DND-41 (cell line): ENCODE measurements around the gene MBD4.

Experiments
- ATAC-seq: fragments of 200-7000 bp; cut with Tn5 transposase; 3 replicates; pipeline ENCODE4 v1.9.1; 2021; ENCODE audit warnings: low read depth; ENCODE audit not compliant: insufficient read depth
- DNase-seq: peaks from one replicate; pipeline ENCODE4 v3.0.0-alpha.2; 2020
- H2AFZ ChIP-seq: 2 replicates; pipeline ENCODE4 v1.6.0; 2012; ENCODE audit warnings: low read depth, low read length
- H3K27ac ChIP-seq: 2 replicates; pipeline ENCODE4 v1.5.1; 2012; ENCODE audit warnings: low read length, inconsistent platforms
- H3K27me3 ChIP-seq: fragments of 200-600 bp; sonication (generic); 2 replicates; pipeline ENCODE4 v1.6.0; 2012; ENCODE audit warnings: low read length, mild to moderate bottlenecking, inconsistent platforms; ENCODE audit not compliant: insufficient read depth, poor library complexity
- H3K36me3 ChIP-seq: 2 replicates; pipeline ENCODE4 v1.5.1; 2012; ENCODE audit warnings: low read length, inconsistent platforms; ENCODE audit not compliant: insufficient read depth
- H3K4me1 ChIP-seq: 2 replicates; pipeline ENCODE4 v1.5.1; 2012; ENCODE audit warnings: mild to moderate bottlenecking, low read length; ENCODE audit not compliant: insufficient read depth
- H3K4me2 ChIP-seq: 2 replicates; pipeline ENCODE4 v1.6.0; 2012; ENCODE audit warnings: mild to moderate bottlenecking, moderate library complexity, low read length, inconsistent platforms; ENCODE audit not compliant: insufficient read depth
- H3K4me3 ChIP-seq, 2 experiments: fragments of 200-600 bp in 1 of 2; shearing (Covaris generic) in 1 of 2; 2 replicates each; pipeline ENCODE4 v1.5.1; 2012 to 2016; ENCODE audit warnings: inconsistent platforms in 2 of 2, low read length in 2 of 2, mild to moderate bottlenecking in 2 of 2, low read depth in 1 of 2, moderate library complexity in 1 of 2
- H3K79me2 ChIP-seq: 2 replicates; pipeline ENCODE4 v1.6.0; 2012; ENCODE audit warnings: low read length, inconsistent platforms; ENCODE audit not compliant: insufficient read depth
- H3K9ac ChIP-seq: 2 replicates; pipeline ENCODE4 v1.6.0; 2012; ENCODE audit warnings: low read depth, mild to moderate bottlenecking, inconsistent platforms, low read length, moderate library complexity
- H3K9me3 ChIP-seq: 2 replicates; pipeline ENCODE4 v1.5.1; 2012; ENCODE audit warnings: low read length, moderate library complexity, mild to moderate bottlenecking, inconsistent platforms; ENCODE audit not compliant: insufficient read depth, severe bottlenecking
- H4K20me1 ChIP-seq: 2 replicates; pipeline ENCODE4 v1.6.0; 2012; ENCODE audit warnings: low read length; ENCODE audit not compliant: insufficient read depth
- CTCF ChIP-seq: IDR thresholded peaks from 2 replicates; pipeline ENCODE4 v1.5.1; 2012; ENCODE audit warnings: borderline replicate concordance, low read length, moderate library complexity, mild to moderate bottlenecking; ENCODE audit not compliant: poor library complexity, severe bottlenecking; ENCODE audit errors: extremely low read depth
- EZH2 ChIP-seq: IDR thresholded peaks from 3 replicates; pipeline ENCODE4 v1.6.1; 2012; ENCODE audit warnings: borderline replicate concordance, low read depth, mild to moderate bottlenecking, moderate library complexity, low read length, inconsistent platforms; ENCODE audit not compliant: severe bottlenecking

The MBD4 gene

GRCh38 chr3:129428007-129428375 is 11.8 kb downstream of the MBD4 start:
- Histone ChIP-seq H3K4me2 (no peak overlapping the region), H3K9ac (no peak overlapping the region), H3K79me2 (no peaks in the 10 kb centered on the region), H3K36me3 (peaks cover 47% of the 10 kb centered on the region), H3K27ac (no peak overlapping the region), H2AFZ (no peak overlapping the region), H3K9me3 (no peaks in the 10 kb centered on the region), H4K20me1 (0 out of 2 replicates have a peak, but pooled peaks cover 2% of the 10 kb centered on the region), H3K27me3 (no peaks in the 10 kb centered on the region), H3K4me3 (no peak overlapping the region), H3K4me1 (0 out of 2 replicates have a peak, but pooled peaks cover 3% of the 10 kb centered on the region)
- TF ChIP-seq CTCF, result no peak
- TF ChIP-seq EZH2, result no peak
- ATAC-seq (peak; percentile 10; the same call in 1 of the 3 replicates), DNase-seq (no peak)

- peaks cover 23% of the 10 kb centered on the region for H3K36me3 ChIP-seq
- ATAC-seq, result no peak
Measured at GRCh38 chr3:129425619-129426018, 14.1 kb downstream of the MBD4 start.

GRCh38 chr3:129425213-129425612 is 14.5 kb downstream of the MBD4 start:
- DNase-seq, result peak; percentile 37
- Histone ChIP-seq H3K27ac (no peak overlapping the region), H3K9ac (no peak overlapping the region), H3K79me2 (no peaks in the 10 kb centered on the region), H3K9me3 (no peaks in the 10 kb centered on the region), H3K36me3 (peaks cover 21% of the 10 kb centered on the region), H3K4me3 (no peak overlapping the region), H4K20me1 (no peaks in the 10 kb centered on the region), H3K27me3 (no peaks in the 10 kb centered on the region), H3K4me2 (no peak overlapping the region), H3K4me1 (0 out of 2 replicates have a peak, but pooled peaks cover 3% of the 10 kb centered on the region), H2AFZ (no peak overlapping the region)
- ATAC-seq, result peak; percentile 53; the same call in 2 of the 3 replicates
- no peak for TF ChIP-seq EZH2
- TF ChIP-seq CTCF, result no peak

More at GRCh38 chr3:129425619-129426018, 14.1 kb downstream of the MBD4 start:
- H2AFZ ChIP-seq, result no peak overlapping the region
- H3K27ac ChIP-seq, result no peak overlapping the region
- no peak overlapping the region for H3K9ac ChIP-seq
- H3K4me2 ChIP-seq, result no peak overlapping the region
- H3K4me1 ChIP-seq, result 0 out of 2 replicates have a peak, but pooled peaks cover 3% of the 10 kb centered on the region
- no peaks in the 10 kb centered on the region for H3K9me3 ChIP-seq
- no peaks in the 10 kb centered on the region for H3K27me3 ChIP-seq
- no peak overlapping the region for H3K4me3 ChIP-seq
- H3K79me2 ChIP-seq, result no peaks in the 10 kb centered on the region
- no peak for DNase-seq
- TF ChIP-seq EZH2 (no peak), CTCF (no peak)
- H4K20me1 ChIP-seq, result no peaks in the 10 kb centered on the region
